Ovary (tissue), 9 donors: ENCODE data around the gene MEGF9. TPM values are rescaled to one million over a fixed set of nuclear protein-coding genes. Genes with fewer than 3 reads are reported as not detected.

Experiments
- DNase-seq, 5 donors: peaks; one replicate each; pipeline ENCODE4 v3.0.0-alpha.2; 2019 to 2020
- H3K27ac ChIP-seq, 2 donors: fragments of 200-600 bp; one replicate each; pipeline versions ENCODE4 v1.5.1 to v1.8.0; 2019 to 2022
- H3K27me3 ChIP-seq: fragments of 200-600 bp; one replicate; pipeline ENCODE4 v1.8.0; 2022
- H3K36me3 ChIP-seq: fragments of 200-600 bp; sonication (generic); one replicate; pipeline ENCODE4 v1.5.1; 2019
- H3K4me1 ChIP-seq: one replicate; pipeline ENCODE4 v1.8.1; 2013; ENCODE audit warnings: mild to moderate bottlenecking, moderate library complexity; ENCODE audit not compliant: insufficient read depth
- H3K4me3 ChIP-seq: fragments of 200-600 bp; sonication (generic); one replicate; pipeline ENCODE4 v1.5.1; 2017
- H3K9me3 ChIP-seq, 2 donors: fragments of 200-600 bp in 1 of 2; sonication (generic) in 1 of 2; one replicate each; pipeline versions ENCODE4 v1.5.1 to v1.8.1; 2013 to 2019; ENCODE audit warnings: mild to moderate bottlenecking in 1 of 2, moderate library complexity in 1 of 2
- EP300 ChIP-seq: sonication (generic); formaldehyde crosslinking; IDR thresholded peaks from one replicate; pipeline ENCODE4 v1.6.1; 2017; ENCODE audit warnings: antibody characterized with exemption
- POLR2A ChIP-seq: fragments of 450-650 bp; IDR thresholded peaks from one replicate; pipeline ENCODE4 v1.6.1; 2017; ENCODE audit warnings: antibody characterized with exemption, mild to moderate bottlenecking, moderate library complexity
- WGBS, 3 donors: extraction: QIAGEN DNeasy Blood & Tissue Kit in 1 of 3; methylation state at CpG; one replicate each; pipeline versions ENCODE4 v1.1.5 to v1.1.7; 2013 to 2017; 5-methylcytosine and 5-hydroxymethylcytosine counted together
- intact Hi-C, 4 donors: fragments of 100-400 bp; cut with DNase I; formaldehyde crosslinking; loops; one replicate each; pipeline versions ENCODE4 v1.11.0 to v1.15.1; 2022 to 2023
- polyA plus RNA-seq, 2 donors: library from polyadenylated mRNA; stranded (reverse); fragments of 200-250 nt in 1 of 2; fragments of 350-450 nt in 1 of 2; fragmentation: Illumina TruSeq in 1 of 2; extraction: RNeasy Lipid Tissue Mini Kit (QIAGEN cat#74804) in 1 of 2; gene quantifications; one replicate each; pipeline ENCODE4 v1.2.3, GENCODE V29; 2013 to 2014
- total RNA-seq, 7 donors: library from RNA; depleted of rRNA in 2 of 7; stranded (reverse); fragments of >200 nt in 2 of 7; fragmentation: NEBNext Ultra II Directional in 3 of 7; extraction: Animal tissue kit (Norgen Biotek cat#: 25700) in 3 of 7; gene quantifications; one replicate each; pipeline versions ENCODE4 v1.1.0 to v1.2.4, GENCODE V29; 2016 to 2023
- TF ChIP-seq, protein P1 (sequence below), 3 donors: fragments of 450-650 bp in 2 of 3; fragments of 200-600 bp in 1 of 3; IDR thresholded peaks; one replicate each; pipeline versions ENCODE4 v1.5.1 to v1.8.0; 2016 to 2022; ENCODE audit warnings: antibody characterized with exemption in 3 of 3, mild to moderate bottlenecking in 1 of 3
- donor health status: DM: no; HTN: no; CAD: no; lungs with moderate emphysema.
- donor health status: DM: no; HTN: no; CAD: no.
- donor health status: Bipolar disorder and iron deficiency.
- donor health status: DM: yes; HTN: yes; CAD: no.
- donor health status: DM: no; HTN: no; CAD: no.
- donor health status: DM: yes; HTN: yes; CAD: no.

The MEGF9 gene
- total and polyA plus RNA-seq, 9 donors = 9.9 to 27.3 (median 14.6) TPM

DNA sequence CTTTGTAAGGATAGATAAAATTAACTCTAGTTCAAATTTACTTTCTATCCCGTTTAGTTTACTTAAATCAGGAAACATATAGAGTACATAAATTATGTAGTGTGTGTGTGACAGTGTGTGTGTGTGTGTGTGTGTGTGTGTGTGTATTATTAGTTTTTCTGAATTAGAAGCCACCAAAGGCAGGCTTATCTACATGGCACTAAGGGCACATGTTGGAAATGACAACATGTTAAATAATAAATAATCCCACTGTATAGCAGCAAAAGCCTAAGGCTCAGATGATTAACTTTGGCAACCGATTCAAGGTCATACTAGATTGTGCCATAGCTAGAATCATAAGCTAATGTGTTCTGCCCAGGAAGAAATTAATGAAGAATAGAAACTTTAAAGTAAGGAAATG lies 54.6 kb downstream of the MEGF9 start:
- no peak for DNase-seq
- H3K27ac ChIP-seq = no peak overlapping the region
- TF ChIP-seq EP300 = no peak
- TF ChIP-seq, protein P1, sequence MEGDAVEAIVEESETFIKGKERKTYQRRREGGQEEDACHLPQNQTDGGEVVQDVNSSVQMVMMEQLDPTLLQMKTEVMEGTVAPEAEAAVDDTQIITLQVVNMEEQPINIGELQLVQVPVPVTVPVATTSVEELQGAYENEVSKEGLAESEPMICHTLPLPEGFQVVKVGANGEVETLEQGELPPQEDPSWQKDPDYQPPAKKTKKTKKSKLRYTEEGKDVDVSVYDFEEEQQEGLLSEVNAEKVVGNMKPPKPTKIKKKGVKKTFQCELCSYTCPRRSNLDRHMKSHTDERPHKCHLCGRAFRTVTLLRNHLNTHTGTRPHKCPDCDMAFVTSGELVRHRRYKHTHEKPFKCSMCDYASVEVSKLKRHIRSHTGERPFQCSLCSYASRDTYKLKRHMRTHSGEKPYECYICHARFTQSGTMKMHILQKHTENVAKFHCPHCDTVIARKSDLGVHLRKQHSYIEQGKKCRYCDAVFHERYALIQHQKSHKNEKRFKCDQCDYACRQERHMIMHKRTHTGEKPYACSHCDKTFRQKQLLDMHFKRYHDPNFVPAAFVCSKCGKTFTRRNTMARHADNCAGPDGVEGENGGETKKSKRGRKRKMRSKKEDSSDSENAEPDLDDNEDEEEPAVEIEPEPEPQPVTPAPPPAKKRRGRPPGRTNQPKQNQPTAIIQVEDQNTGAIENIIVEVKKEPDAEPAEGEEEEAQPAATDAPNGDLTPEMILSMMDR (IDR thresholded peaks at IDR 0.05) = no peak
- TF ChIP-seq POLR2A = no peak
- H3K36me3 ChIP-seq = no peaks in the 10 kb centered on the region
- no peaks in the 10 kb centered on the region for H3K9me3 ChIP-seq
- intact Hi-C loops = no loop called here
- H3K4me3 ChIP-seq = no peak overlapping the region
- H3K27me3 ChIP-seq = no peaks in the 10 kb centered on the region
- whole genome bisulfite sequencing, 3 donors = 47 to 63% (median 55%) methylated on average over 2 of the region's 2 CpGs
- peaks cover 4% of the 10 kb centered on the region for H3K4me1 ChIP-seq

DNA sequence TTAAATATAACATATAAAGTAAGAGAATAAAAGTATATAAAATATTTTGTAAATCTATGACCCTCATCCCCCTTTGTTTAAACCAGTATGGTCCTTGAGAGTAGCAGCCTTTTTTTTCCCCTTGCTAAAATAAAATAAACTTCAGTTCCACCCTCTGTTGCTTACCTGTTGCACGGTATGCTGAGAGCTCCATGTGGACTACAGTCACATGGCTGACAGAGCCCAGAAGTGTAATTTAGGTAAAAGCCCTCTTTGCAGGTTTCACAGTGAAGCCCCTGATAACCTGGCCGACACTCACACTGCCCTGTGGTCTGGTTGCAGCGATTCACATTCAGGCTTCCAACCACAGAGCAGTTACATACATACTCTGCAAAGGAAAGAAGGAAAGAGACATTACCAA lies 55.1 kb downstream of the MEGF9 start:
- H3K27me3 ChIP-seq = no peaks in the 10 kb centered on the region
- DNase-seq = no peak
- intact Hi-C loops = no loop called here
- H3K9me3 ChIP-seq = no peaks in the 10 kb centered on the region
- no peaks in the 10 kb centered on the region for H3K36me3 ChIP-seq
- H3K4me1 ChIP-seq = peaks cover 4% of the 10 kb centered on the region
- TF ChIP-seq EP300 (no peak), POLR2A (no peak)
- TF ChIP-seq, protein P1 (IDR thresholded peaks at IDR 0.05) = no peak
- H3K27ac ChIP-seq = no peak overlapping the region
- WGBS, 3 donors = 52 to 67% (median 66%) methylated on average over 3 of the region's 3 CpGs
- H3K4me3 ChIP-seq = no peak overlapping the region

DNA sequence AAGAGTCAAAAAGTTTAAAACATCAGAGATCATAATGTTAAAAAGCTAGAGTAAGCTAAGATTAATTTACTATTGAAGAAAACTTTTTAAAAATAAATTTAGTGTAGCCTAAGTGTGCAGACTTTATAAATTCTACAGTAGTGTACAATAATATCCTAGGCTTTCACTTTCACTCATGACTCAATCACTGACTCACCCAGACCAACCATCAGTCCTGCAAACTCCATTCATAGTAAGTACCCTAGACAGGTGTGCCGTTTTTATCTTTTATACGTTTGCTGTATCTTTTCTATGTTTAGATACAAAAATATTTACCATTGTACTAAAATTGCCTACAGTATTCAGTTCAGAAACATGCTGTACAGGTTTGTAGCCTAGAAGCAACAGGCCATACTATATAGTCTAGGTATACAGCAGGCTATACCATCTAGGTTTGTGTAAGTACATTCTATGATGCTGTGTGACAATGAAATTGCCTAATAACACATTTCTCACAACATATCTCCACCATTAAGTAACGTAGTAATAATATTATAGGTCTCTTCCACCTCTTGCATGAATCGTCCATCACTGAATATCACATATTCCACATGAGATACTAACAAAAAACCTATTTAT lies 59.2 kb downstream of the MEGF9 start:
- no peak for DNase-seq
- TF ChIP-seq POLR2A (no peak), EP300 (no peak)
- TF ChIP-seq, protein P1 (IDR thresholded peaks at IDR 0.05) = no peak
- WGBS, 3 donors = 69 to 72% (median 71%) methylated on average over 4 of the region's 4 CpGs
- Histone ChIP-seq H3K27ac (no peak overlapping the region), H3K27me3 (no peaks in the 10 kb centered on the region), H3K36me3 (no peaks in the 10 kb centered on the region), H3K4me3 (no peak overlapping the region), H3K9me3 (no peaks in the 10 kb centered on the region), H3K4me1 (no peaks in the 10 kb centered on the region)
- intact Hi-C loops = no loop called here

DNA sequence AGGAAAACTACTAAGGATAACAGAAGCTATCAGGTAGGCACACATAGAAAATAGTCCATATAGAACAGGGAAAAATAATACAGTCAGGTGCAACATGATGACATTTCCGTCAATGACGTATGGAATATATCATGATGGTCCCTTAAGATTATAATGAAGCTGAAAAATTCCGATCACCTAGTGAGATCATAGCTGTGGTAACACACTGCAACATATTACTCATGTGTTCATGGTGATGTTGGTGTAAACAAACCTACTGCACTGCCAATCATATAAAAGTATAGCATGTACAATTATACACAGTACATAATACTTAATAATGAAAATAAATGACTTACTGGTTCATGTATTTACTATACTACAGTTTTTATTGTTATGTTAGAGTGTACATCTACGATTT lies 60.0 kb downstream of the MEGF9 start:
- Histone ChIP-seq H3K4me3 (no peak overlapping the region), H3K4me1 (no peaks in the 10 kb centered on the region), H3K9me3 (no peaks in the 10 kb centered on the region), H3K27me3 (no peaks in the 10 kb centered on the region), H3K36me3 (no peaks in the 10 kb centered on the region), H3K27ac (no peak overlapping the region)
- WGBS, 3 donors = 94 to 97% (median 95%) methylated on average over 4 of the region's 4 CpGs
- TF ChIP-seq, protein P1 (IDR thresholded peaks at IDR 0.05) = no peak
- no peak for DNase-seq
- intact Hi-C loops = no loop called here
